Measurements from ENCODE around the gene APOD. TPM values are rescaled to one million over a fixed set of nuclear protein-coding genes. Genes with fewer than 3 reads are reported as not detected.

The APOD gene
- total RNA-seq, 6 experiments from 2014 or later, result 0.29 to 5.6 (median 0.41) TPM

DNA sequence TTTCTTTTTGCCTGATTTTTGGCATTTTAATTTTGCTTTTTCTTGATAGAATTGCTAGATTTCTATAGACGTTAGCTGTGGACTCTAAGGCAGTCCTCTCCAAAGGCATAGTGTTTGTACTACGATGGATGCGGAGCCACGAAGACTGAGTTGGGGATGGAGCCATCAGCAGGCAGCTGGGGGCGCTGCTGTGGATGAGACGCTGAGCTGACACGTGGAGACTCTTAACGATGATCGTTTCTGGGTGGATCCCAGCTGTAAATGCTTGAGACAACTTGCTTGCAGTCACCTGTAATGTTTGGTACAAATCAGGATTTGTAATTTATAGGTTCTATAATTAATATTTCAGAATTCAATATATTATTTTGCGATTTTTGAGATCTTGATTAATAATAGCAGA lies 27.4 kb downstream of the APOD start:
- Histone ChIP-seq H3K9me3 (no peaks in the 10 kb centered on the region), H3K4me3 (no peak overlapping the region), H3K27ac (no peak overlapping the region), H3K4me1 (no peaks in the 10 kb centered on the region), H3K27me3 (no peaks in the 10 kb centered on the region), H3K36me3 (no peaks in the 10 kb centered on the region)
- no peak for TF ChIP-seq POLR2A (IDR thresholded peaks at IDR 0.05)
- TF ChIP-seq, protein P1, sequence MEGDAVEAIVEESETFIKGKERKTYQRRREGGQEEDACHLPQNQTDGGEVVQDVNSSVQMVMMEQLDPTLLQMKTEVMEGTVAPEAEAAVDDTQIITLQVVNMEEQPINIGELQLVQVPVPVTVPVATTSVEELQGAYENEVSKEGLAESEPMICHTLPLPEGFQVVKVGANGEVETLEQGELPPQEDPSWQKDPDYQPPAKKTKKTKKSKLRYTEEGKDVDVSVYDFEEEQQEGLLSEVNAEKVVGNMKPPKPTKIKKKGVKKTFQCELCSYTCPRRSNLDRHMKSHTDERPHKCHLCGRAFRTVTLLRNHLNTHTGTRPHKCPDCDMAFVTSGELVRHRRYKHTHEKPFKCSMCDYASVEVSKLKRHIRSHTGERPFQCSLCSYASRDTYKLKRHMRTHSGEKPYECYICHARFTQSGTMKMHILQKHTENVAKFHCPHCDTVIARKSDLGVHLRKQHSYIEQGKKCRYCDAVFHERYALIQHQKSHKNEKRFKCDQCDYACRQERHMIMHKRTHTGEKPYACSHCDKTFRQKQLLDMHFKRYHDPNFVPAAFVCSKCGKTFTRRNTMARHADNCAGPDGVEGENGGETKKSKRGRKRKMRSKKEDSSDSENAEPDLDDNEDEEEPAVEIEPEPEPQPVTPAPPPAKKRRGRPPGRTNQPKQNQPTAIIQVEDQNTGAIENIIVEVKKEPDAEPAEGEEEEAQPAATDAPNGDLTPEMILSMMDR (IDR thresholded peaks at IDR 0.05), result no peak
- DNase-seq (no peak), ATAC-seq (no peak)
- 42% methylated on average over 10 of the region's 10 CpGs for WGBS (ENCODE audit: insufficient coverage, low coverage, low lambda C conversion rate, missing lambda C conversion rate)
- intact Hi-C loops (cut with DNase I), result no loop called here

DNA sequence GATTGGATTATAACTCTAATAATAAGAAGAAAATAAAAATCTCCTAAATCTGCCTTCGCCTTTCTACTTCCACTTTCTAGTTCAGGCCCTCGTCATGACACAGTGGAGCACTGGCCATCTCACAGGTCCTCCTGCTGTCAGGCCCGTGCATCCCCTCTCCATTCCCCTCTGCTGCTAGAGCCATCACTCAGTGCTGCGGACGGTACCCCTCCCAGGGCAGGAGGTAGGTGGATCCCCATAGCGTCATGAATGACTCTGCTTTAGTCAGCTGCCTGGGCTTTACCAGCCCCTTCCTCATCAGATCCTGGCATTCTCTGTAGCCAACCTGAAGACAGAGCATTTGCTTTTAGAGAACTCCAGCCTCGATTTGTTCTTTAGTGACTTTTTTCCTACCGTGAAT lies 28.6 kb downstream of the APOD start:
- H3K36me3 ChIP-seq, result no peaks in the 10 kb centered on the region
- no peak overlapping the region for H3K27ac ChIP-seq
- intact Hi-C loops (cut with DNase I), result no loop called here
- ATAC-seq (no peak), DNase-seq (no peak)
- WGBS (ENCODE audit: insufficient coverage, low coverage, low lambda C conversion rate, missing lambda C conversion rate), result 74% methylated on average over 8 of the region's 8 CpGs
- H3K4me1 ChIP-seq, result no peaks in the 10 kb centered on the region
- H3K27me3 ChIP-seq, result no peaks in the 10 kb centered on the region
- H3K4me3 ChIP-seq, result no peak overlapping the region
- H3K9me3 ChIP-seq, result no peaks in the 10 kb centered on the region
- no peak for TF ChIP-seq POLR2A (IDR thresholded peaks at IDR 0.05)
- TF ChIP-seq, protein P1 (IDR thresholded peaks at IDR 0.05), result no peak

DNA sequence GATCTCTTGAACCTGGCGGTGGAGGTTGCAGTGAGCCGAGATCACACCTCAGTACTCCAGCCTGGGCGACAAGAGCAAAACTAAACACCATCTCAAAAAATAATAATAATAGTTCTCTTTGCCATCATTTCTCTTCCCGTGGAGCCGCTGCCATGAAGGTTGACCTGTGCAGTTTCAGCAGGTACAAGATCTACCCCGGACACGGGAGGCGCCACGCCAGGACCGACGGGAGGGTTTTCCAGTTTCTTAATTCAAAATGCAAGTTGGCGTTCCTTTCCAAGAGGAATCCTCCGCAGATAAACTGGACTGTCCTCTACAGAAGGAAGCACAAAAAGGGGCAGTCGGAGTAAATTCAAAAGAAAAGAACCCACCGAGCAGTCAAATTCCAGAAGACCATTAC lies 29.3 kb downstream of the APOD start:
- DNase-seq (no peak), ATAC-seq (no peak)
- Histone ChIP-seq H3K4me1 (no peaks in the 10 kb centered on the region), H3K9me3 (no peaks in the 10 kb centered on the region), H3K27me3 (no peaks in the 10 kb centered on the region), H3K27ac (no peak overlapping the region), H3K36me3 (no peaks in the 10 kb centered on the region), H3K4me3 (no peak overlapping the region)
- WGBS (ENCODE audit: insufficient coverage, low coverage, low lambda C conversion rate, missing lambda C conversion rate), result 94% methylated on average over 15 of the region's 15 CpGs
- no peak for TF ChIP-seq POLR2A (IDR thresholded peaks at IDR 0.05)
- TF ChIP-seq, protein P1 (IDR thresholded peaks at IDR 0.05), result no peak
- intact Hi-C loops (cut with DNase I), result no loop called here

DNA sequence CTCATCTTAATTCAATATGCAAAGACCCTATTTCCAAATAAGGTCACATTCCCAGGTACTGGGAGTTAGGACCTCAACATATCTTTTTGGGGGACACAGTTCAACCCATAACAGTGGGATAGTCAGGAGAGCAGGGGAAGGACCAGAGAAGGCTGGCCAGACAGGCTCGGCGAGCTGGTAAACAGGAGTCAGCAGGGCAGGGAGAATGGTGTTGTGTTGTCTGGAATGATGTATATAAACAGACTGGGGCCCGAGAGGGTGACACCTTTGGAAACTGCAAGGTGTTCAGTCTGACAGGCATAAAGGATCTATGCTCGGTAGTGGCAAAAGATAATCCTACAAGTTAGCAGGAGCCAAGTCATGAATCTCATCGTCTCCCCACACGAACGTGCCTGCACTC lies 30.5 kb downstream of the APOD start:
- intact Hi-C loops (cut with DNase I), result no loop called here
- Histone ChIP-seq H3K27me3 (no peaks in the 10 kb centered on the region), H3K4me3 (no peak overlapping the region), H3K9me3 (no peaks in the 10 kb centered on the region), H3K27ac (no peak overlapping the region), H3K36me3 (no peaks in the 10 kb centered on the region), H3K4me1 (no peaks in the 10 kb centered on the region)
- ATAC-seq, result no peak
- WGBS (ENCODE audit: insufficient coverage, low coverage, low lambda C conversion rate, missing lambda C conversion rate), result 75% methylated on average over 5 of the region's 7 CpGs
- no peak for DNase-seq
- TF ChIP-seq, protein P1 (IDR thresholded peaks at IDR 0.05), result no peak
- no peak for TF ChIP-seq POLR2A (IDR thresholded peaks at IDR 0.05)

DNA sequence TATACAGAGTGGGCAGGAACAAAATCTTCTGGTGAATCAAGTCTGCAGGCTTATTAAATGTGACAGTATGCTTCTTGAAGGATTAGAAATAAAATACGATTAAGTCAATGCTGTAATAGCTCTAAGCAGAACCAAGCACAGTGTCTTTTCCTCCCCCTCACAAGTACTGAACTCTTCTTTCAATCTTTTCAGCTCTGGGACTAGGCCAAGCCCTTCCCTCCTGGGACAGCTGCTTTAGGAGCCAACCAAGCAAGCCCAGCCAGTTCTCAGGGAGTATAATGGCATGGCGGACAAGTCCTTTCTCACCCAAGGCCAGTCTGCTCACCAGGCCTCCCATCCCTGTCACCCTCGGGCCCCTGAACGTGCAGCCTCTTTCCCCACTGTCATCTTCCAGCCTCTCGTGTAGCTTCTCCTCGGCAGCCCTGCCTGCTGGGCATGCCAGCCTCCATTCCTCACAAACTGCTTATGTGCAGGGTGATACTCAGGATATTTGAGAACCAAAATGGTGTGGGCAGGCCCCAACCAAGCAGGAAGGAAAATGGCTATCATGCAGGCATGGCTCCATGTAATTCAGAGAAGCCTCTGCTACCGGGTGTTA lies 32.3 kb downstream of the APOD start:
- no peak for TF ChIP-seq POLR2A (IDR thresholded peaks at IDR 0.05)
- TF ChIP-seq, protein P1 (IDR thresholded peaks at IDR 0.05), result no peak
- no peak overlapping the region for H3K27ac ChIP-seq
- no peaks in the 10 kb centered on the region for H3K27me3 ChIP-seq
- no peak overlapping the region for H3K4me3 ChIP-seq
- 69% methylated on average over 5 of the region's 7 CpGs for WGBS (ENCODE audit: insufficient coverage, low coverage, low lambda C conversion rate, missing lambda C conversion rate)
- no peak for ATAC-seq
- H3K4me1 ChIP-seq, result no peaks in the 10 kb centered on the region
- DNase-seq, result no peak
- H3K36me3 ChIP-seq, result no peaks in the 10 kb centered on the region
- intact Hi-C loops (cut with DNase I), result no loop called here
- no peaks in the 10 kb centered on the region for H3K9me3 ChIP-seq
